GM21390 (cell line): ENCODE data around the gene ZNF384.
A peak's percentile ranks its signal among the peaks of the same experiment; 100 is the strongest.

Experiments
- ATAC-seq: cut with Tn5 transposase; IDR thresholded peaks from one replicate; pipeline ENCODE4 v1.9.1; 2021; ENCODE audit not compliant: unreplicated experiment

The ZNF384 gene

GRCh38 chr12:6662602-6662905 lies 26.6 kb downstream of the ZNF384 start:
- ATAC-seq = no peak

- no peak for ATAC-seq
Measured at GRCh38 chr12:6653987-6654386, 35.2 kb downstream of the ZNF384 start.

DNA sequence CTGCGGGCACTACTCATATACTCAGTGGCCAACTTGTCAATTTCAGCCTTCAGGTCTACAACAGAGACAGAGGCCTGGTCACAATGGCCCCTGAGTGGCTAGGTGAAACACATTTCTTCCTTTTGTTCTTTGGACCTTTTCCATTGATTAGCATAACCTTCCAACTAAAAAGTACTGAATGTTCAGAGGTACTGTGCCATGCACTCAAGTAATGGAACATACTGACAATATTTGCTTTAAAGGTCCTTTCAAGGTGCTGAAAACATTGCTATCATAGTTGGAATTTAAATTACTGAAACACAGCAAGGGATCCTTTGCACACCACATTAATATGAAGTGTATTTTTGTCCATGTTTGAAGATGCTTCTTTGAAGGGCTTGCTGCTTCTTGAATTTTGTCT lies 35.8 kb downstream of the ZNF384 start:
- no peak for ATAC-seq

GRCh38 chr12:6652391-6652790 lies 36.8 kb downstream of the ZNF384 start:
- no peak for ATAC-seq

GRCh38 chr12:6650832-6651231 lies 38.3 kb downstream of the ZNF384 start:
- ATAC-seq = no peak

DNA sequence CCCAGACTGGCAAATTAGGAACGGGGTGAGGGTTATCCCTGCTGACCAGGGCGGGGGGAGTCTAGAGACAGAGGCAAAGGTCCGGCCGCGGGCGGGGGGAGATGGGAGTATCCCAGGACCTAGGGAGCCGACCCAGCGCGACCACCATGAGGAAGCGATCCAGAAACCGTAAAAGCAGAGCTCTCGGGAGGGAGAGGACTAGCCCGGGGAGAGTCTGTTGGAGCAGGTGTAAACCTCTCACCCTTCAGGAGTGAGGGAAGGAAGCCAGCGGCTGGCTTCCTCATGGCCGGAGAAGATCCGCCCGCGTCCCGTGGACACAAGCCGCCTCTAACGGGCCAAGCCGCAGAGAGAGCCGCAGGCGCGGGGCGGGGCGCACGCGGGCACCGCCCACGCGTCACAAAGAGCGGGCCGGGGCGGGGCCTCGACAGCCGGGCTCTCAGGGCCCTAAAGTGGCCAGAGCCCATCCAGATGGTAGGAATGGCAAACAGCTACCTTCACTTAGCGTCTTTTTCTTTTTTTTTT lies 42.0 kb downstream of the ZNF384 start, which contains the start of gene ACRBP:
ACRBP (minus strand) TSS at position 350 of the 522 bp plus-strand sequence; CDS start at position 284, 66 bp downstream.
- ATAC-seq = no peak

- ATAC-seq = no peak
Measured at GRCh38 chr12:6646276-6647082, 42.7 kb downstream of the ZNF384 start.

- no peak for ATAC-seq
Measured at GRCh38 chr12:6644903-6645302, 44.3 kb downstream of the ZNF384 start.

DNA sequence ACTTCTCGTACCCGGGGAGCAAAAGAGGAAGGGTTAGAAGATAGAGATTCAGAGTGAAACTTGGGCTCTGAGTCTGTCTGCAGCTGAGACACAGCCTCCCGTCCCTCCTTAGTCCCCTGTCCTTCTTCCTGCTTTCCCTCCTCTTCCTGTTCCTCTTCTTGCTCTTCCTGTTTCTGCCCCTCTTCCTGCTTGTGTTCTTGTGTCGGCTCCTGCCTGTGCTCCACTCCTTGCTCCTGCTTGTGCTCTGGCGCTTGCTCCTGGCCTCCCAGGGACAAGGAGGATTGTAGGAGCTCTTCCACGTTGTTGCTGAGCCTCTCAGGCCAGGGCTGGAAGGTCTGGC lies 44.9 kb downstream of the ZNF384 start:
- ATAC-seq = no peak

- ATAC-seq = no peak
Measured at GRCh38 chr12:6643569-6644256, 45.5 kb downstream of the ZNF384 start.

DNA sequence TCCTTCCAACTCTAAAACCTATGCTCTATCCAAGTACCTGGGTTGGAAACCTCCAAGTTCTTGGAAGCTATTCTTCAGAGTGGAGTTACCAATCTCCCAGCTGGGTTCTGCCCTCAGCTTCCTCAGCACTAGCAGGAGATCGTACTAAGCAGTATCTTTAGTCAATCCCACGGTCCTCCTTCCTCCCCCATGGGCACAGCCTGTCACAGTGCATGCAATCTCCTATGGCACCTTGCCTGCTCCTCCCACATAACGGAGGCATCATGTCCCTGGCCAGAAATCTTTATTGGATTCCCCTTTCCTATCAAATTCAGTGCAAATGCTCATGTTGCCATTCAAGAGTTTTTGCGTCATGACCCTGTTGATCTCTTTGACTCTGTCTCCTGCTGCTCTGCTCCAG lies 48.0 kb downstream of the ZNF384 start:
- no peak for ATAC-seq

GRCh38 chr12:6640497-6640896 lies 48.7 kb downstream of the ZNF384 start:
- no peak for ATAC-seq

DNA sequence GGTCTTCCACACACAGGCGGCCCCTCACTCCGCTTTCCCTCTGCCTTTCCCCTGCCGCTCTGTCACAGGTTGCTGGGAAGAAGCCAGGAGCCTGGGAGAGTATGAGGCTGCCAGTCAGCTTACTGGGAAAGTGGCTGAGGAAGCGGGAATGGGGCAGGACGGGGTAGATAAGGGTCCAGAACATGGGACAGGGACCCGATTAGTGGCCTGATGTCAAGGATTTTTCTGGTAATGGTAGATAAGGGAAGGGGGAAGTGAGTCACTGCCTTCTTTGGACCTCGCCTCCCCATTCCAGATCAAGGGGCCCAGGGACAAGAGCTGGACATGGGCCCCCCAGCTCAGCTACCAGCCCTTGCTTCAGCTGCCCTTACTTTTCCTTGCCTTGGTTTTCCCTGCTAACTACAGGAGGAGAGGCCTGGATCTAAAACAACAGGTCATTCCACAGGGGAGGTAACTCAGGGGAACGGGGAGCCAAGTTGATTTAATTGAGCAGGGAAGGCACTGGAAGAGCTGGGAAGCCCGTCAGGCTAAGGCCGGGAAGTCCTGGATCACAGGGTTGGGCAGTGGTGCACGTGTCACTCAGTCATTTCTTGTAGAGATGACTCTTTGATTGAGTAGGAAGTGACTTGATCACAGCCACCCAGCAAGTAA lies 49.9 kb downstream of the ZNF384 start:
- ATAC-seq = no peak

DNA sequence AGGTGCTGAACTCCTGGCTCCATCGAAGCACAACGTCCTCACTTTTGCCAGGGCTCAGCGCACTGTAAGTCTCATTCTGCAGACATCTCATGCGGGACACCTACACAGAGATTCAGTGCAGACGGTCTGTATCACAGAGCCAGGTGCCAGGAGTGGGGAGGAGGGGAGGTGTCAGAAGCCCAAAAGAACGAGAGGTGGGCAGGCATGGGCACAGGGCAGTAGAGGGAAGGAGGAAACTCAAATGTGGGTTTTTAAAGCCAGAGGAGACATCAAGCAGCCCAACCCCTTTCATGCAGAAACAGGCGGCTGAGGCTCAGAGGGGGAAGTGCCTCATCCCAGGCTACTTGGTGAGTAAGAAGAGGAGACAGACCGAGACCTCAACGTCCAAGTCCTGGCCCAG lies 50.9 kb downstream of the ZNF384 start:
- ATAC-seq = no peak

DNA sequence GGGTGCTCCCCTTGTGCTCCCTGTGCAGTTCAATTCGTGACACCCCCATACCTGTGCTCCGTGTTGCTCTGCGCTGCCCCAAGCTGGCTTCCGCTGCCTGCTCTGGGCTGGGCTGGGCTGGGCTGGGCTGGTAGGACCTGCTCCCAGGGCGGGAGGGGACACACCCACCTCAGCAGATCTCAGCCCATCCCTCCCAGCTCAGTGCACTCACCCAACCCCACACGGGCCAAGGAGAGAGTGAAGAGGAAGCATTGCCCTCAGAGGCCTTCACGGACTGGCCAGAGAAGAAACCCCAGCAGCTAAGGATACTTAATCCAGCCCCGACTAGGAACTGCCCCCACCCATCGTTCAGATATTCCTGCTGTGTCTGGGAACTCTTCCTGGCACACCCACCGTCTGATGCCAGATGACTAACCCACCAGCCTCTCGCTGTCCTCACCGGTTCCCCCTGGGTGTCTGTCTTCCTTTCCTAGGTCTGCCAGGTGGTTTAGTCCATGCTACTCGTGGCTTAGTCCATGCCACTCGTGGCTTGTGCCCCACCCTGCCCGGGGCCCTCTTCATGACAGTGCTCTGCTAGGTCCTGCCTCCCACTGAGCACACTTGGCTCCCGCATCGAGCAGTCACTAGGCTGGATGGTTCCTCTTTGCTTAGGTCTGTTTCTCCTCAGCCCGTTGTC lies 53.2 kb downstream of the ZNF384 start, which contains the start of gene LPAR5:
LPAR5 (minus strand) TSS at position 104 of the 676 bp plus-strand sequence. CDS start 14,711 bp downstream, outside the sequence.
- no peak for ATAC-seq

GRCh38 chr12:6635375-6635855 lies 53.8 kb downstream of the ZNF384 start:
- ATAC-seq = no peak

DNA sequence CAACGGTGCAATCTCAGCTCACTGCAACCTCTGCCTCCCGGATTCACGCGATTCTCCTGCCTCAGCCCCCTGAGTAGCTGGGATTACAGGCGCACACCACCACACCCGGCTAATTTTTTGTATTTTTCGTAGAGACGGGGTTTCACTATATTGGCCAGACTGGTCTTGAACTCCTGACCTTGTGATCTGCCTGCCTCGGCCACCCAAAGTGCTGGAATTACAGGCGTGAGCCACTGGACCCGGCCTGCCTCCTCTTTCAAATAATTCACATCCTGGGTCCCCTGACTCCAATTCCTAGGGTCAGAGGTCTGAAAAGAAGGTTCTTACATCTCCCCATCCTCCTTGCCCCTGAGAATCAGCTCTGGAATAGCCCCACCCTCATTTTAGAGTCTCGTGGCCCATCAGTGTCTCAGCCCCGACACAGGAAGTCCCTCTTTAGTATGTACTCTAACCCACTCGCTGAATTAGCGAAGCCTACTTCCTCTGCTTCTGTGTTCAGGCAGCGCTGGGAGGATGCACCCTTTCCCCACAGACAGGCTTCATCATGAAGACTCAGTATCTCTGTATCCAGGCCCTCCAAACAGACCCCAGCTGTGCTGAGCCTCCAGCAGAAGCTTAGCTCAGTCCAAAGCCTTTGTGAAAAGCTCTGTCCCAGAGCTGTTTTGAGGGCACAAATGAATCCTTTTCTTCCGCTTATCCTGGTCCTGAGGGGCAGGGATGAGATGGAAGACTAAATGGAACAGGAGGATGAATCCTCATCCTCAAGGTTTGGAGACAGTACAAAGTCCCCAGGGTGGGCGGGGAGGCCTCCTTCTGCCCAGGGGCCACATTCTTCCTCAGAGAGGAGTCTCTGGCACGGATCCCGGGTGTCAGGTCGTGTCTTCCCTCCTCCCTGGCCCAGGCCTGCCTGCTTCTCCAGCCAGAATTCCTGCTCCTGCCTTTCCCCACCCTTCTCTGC lies 56.9 kb downstream of the ZNF384 start:
- ATAC-seq = peak; percentile 69

GRCh38 chr12:6631549-6631961 lies 57.6 kb downstream of the ZNF384 start:
- no peak for ATAC-seq

- no peak for ATAC-seq
Measured at GRCh38 chr12:6630736-6631135, 58.4 kb downstream of the ZNF384 start.

- ATAC-seq = no peak
Measured at GRCh38 chr12:6627616-6628015, 61.6 kb downstream of the ZNF384 start.
